K562 (cell line): Measurements from ENCODE around the gene BTG2. TPM values are rescaled to one million over a fixed set of nuclear protein-coding genes. Genes with fewer than 3 reads are reported as not detected.

Experiments
- ARID1B ChIP-seq: fragments of 450-650 bp; IDR thresholded peaks from 2 replicates; pipeline ENCODE4 v1.6.1; 2016; ENCODE audit warnings: antibody characterized with exemption, mild to moderate bottlenecking, inconsistent platforms
- CHD2 ChIP-seq: IDR thresholded peaks from 2 replicates; pipeline ENCODE4 v1.6.1; 2011; ENCODE audit warnings: low read depth, low read length
- ELF4 ChIP-seq: fragments of 450-650 bp; formaldehyde crosslinking; IDR thresholded peaks from 2 replicates; pipeline ENCODE4 v1.4.0; 2022; ENCODE audit warnings: missing genetic modification characterization
- HES1 ChIP-seq: fragments of 450-650 bp; IDR thresholded peaks from 2 replicates; pipeline ENCODE4 v1.6.1; 2016; ENCODE audit warnings: low read depth, mild to moderate bottlenecking, moderate library complexity
- IRF2 ChIP-seq: sonication (generic); formaldehyde crosslinking; IDR thresholded peaks from 2 replicates; pipeline ENCODE4 v1.8.1; 2022; ENCODE audit warnings: mild to moderate bottlenecking, missing genetic modification reagents
- JUN ChIP-seq, 2 experiments: sonication (generic) in 1 of 2; formaldehyde crosslinking in 1 of 2; IDR thresholded peaks; 2 replicates each; pipeline versions ENCODE4 v1.6.1 to v1.8.0; 2012 to 2022; ENCODE audit warnings: borderline replicate concordance in 2 of 2, mild to moderate bottlenecking in 2 of 2, improper control_type of control experiment in 1 of 2, low read depth in 1 of 2, low read length in 1 of 2, missing genetic modification reagents in 1 of 2
- KAT8 ChIP-seq: fragments of 450-650 bp; IDR thresholded peaks from 2 replicates; pipeline ENCODE4 v1.6.1; 2016; ENCODE audit warnings: low read depth, mild to moderate bottlenecking
- MITF ChIP-seq: IDR thresholded peaks from 2 replicates; pipeline ENCODE4 v1.6.1; 2014; ENCODE audit warnings: antibody characterized with exemption
- NCOA2 ChIP-seq, 2 experiments: fragments of 450-650 bp; IDR thresholded peaks; 2 replicates each; pipeline ENCODE4 v1.6.1; 2018; ENCODE audit warnings: mild to moderate bottlenecking in 2 of 2, moderate library complexity in 1 of 2; ENCODE audit not compliant: partially characterized antibody in 2 of 2
- POLR3G ChIP-seq: IDR thresholded peaks from 2 replicates; pipeline ENCODE4 v1.6.1; 2011; ENCODE audit not compliant: insufficient read length, insufficient replicate concordance; ENCODE audit errors: extremely low read depth
- SMARCC2 ChIP-seq: fragments of 450-650 bp; IDR thresholded peaks from 2 replicates; pipeline ENCODE4 v1.6.1; 2017; ENCODE audit warnings: antibody characterized with exemption, moderate library complexity, mild to moderate bottlenecking, low read depth
- SMARCE1 ChIP-seq: fragments of 450-650 bp; IDR thresholded peaks from 2 replicates; pipeline ENCODE4 v1.7.1; 2016; ENCODE audit warnings: mild to moderate bottlenecking
- SNAPC5 ChIP-seq: fragments of 250-450 bp; sonication (Bioruptor Pico); IDR thresholded peaks from 2 replicates; pipeline ENCODE4 v1.8.0; 2021; ENCODE audit warnings: moderate library complexity, mild to moderate bottlenecking, inconsistent platforms
- SRF ChIP-seq, 2 experiments: fragments of 250-450, 450-650 bp in 1 of 2; sonication (Bioruptor Pico) in 1 of 2; sonication (generic) in 1 of 2; formaldehyde crosslinking; IDR thresholded peaks; 2 replicates each; pipeline versions ENCODE4 v1.5.0 to v1.5.1; 2020 to 2022; ENCODE audit warnings: mild to moderate bottlenecking in 1 of 2, missing genetic modification reagents in 1 of 2
- ZBTB5 ChIP-seq: fragments of 450-650 bp; IDR thresholded peaks from 2 replicates; pipeline ENCODE4 v1.6.1; 2017; ENCODE audit warnings: antibody characterized with exemption
- ZFP1 ChIP-seq: fragments of 450-650 bp; formaldehyde crosslinking; IDR thresholded peaks from 2 replicates; pipeline ENCODE4 v1.4.0; 2020; ENCODE audit warnings: mild to moderate bottlenecking, mixed read lengths
- ZFP91 ChIP-seq: sonication (generic); formaldehyde crosslinking; IDR thresholded peaks from 2 replicates; pipeline ENCODE4 v1.8.0; 2022; ENCODE audit warnings: mild to moderate bottlenecking, missing genetic modification reagents
- ZKSCAN1 ChIP-seq: fragments of 150-350 bp; IDR thresholded peaks from 2 replicates; pipeline ENCODE4 v1.6.1; 2016; ENCODE audit warnings: low read depth, low read length
- ZNF12 ChIP-seq: sonication (generic); formaldehyde crosslinking; IDR thresholded peaks from 2 replicates; pipeline ENCODE4 v1.4.0; 2020; ENCODE audit warnings: mild to moderate bottlenecking, missing genetic modification reagents
- ZNF197 ChIP-seq: fragments of 200-800 bp; sonication (Bioruptor generic); IDR thresholded peaks from 2 replicates; pipeline ENCODE4 v1.6.1; 2016; ENCODE audit warnings: low read depth, missing genetic modification characterization, missing compliant biosample characterization
- ZNF57 ChIP-seq: fragments of 450-650 bp; formaldehyde crosslinking; IDR thresholded peaks from 2 replicates; pipeline ENCODE4 v1.4.0; 2020; ENCODE audit warnings: mild to moderate bottlenecking, moderate library complexity
- ZNF76 ChIP-seq: fragments of 250-450 bp; sonication (Bioruptor Pico); IDR thresholded peaks from 2 replicates; pipeline ENCODE4 v1.4.0; 2020; ENCODE audit warnings: mild to moderate bottlenecking, moderate library complexity, borderline replicate concordance
- polyA plus RNA-seq, 8 experiments: library from polyadenylated mRNA; depleted of rRNA in 4 of 8; stranded (reverse) in 5 of 8; unstranded in 3 of 8; fragments of >200 nt; fragmentation: Nextera tagmentation in 2 of 8; fragmentation: Illumina TruSeq in 1 of 8; extraction: Ambion mirVana in 2 of 8; extraction: Trizol in 1 of 8; gene quantifications; 2 replicates each; pipeline versions ENCODE4 v1.2.1 to v1.2.3, GENCODE V29; 2011 to 2014; ENCODE audit warnings: inconsistent platforms in 1 of 8, missing spikeins in 1 of 8
- total RNA-seq, 7 experiments: library from RNA; depleted of rRNA in 6 of 7; stranded (reverse); fragments of >200 nt in 6 of 7; fragmentation: Illumina TruSeq in 2 of 7; extraction: Trizol in 2 of 7; gene quantifications; 2 replicates each; pipeline versions ENCODE4 v1.2.1 to v1.2.3, GENCODE V29; 2011 to 2021; ENCODE audit warnings: low replicate concordance in 1 of 7

The BTG2 gene
- total and polyA plus RNA-seq, 9 of the 15 experiments (the other 6 are each of a cell fraction or from before 2014, with no cell fraction given): 2.3 to 41.9 (median 8.7) TPM

GRCh38 chr1:203306089-203306964, 1.0 kb downstream of the BTG2 start (continued):
- TF ChIP-seq SRF (CRISPR knock-in tag; IDR thresholded peaks at IDR 0.05) (peak in 1 of 2 experiments; percentile 44; a peak in 1 of 4 replicates), ZFP1 (CRISPR knock-in tag) (no peak), ZNF57 (CRISPR knock-in tag) (0 out of 2 replicates have a peak, but pooled peaks have one; percentile 8), POLR3G (no peak), MITF (peak; percentile 91), HES1 (peak; percentile 75; the same call in 1 of the 2 replicates), ZFP91 (CRISPR knock-in tag) (no peak), ZNF12 (peak; percentile 63; the same call in 1 of the 2 replicates), SMARCC2 (no peak; the same call in none of the 2 replicates), JUN (IDR thresholded peaks at IDR 0.05; ENCODE audit: borderline replicate concordance, low read depth, low read length) (peak; percentile 55; the same call in 1 of the 2 replicates), JUN (CRISPR knock-in tag; IDR thresholded peaks at IDR 0.05; ENCODE audit: borderline replicate concordance) (no peak), ELF4 (CRISPR knock-in tag) (peak; percentile 29; the same call in 1 of the 2 replicates), ZNF76 (CRISPR knock-in tag) (no peak), ZNF197 (CRISPR knock-in tag) (no peak), ZKSCAN1 (peak; percentile 58), ARID1B (peak; percentile 90), CHD2 (no peak), SMARCE1 (peak; percentile 81; the same call in 1 of the 2 replicates), SNAPC5 (CRISPR knock-in tag) (no peak), ZBTB5 (no peak), NCOA2 (IDR thresholded peaks at IDR 0.05; ENCODE audit: partially characterized antibody in 2 of 2) (no peak), IRF2 (CRISPR knock-in tag) (no peak), KAT8 (no peak)
